Activated CD8-positive, alpha-beta memory T cell treated with anti-CD3 and anti-CD28 coated beads, Interleukin-2, amount 50 U/mL, for 24 hours (primary cell): ENCODE results near the gene RXFP3.

Experiments used
- DNase-seq: peaks from one replicate; pipeline ENCODE4 v3.0.0-alpha.2; 2020; ENCODE audit errors: extremely low read depth

The RXFP3 gene

GRCh38 chr5:33981408-33982162, 45.4 kb downstream of the RXFP3 start:
- DNase-seq, result no peak

GRCh38 chr5:33984178-33984577, 48.0 kb downstream of the RXFP3 start:
- DNase-seq, result no peak

GRCh38 chr5:33984671-33985124, 48.5 kb downstream of the RXFP3 start, which contains the start of gene SLC45A2:
SLC45A2 (minus strand) TSS chr5:33984693; CDS start chr5:33984583, 110 bp downstream.
- no peak for DNase-seq

GRCh38 chr5:33985447-33985846, 49.3 kb downstream of the RXFP3 start:
- no peak for DNase-seq
